ENCODE data around the gene NFKBIL1.
"Not testable (repeated sequence)": the region's sequence is repeated elsewhere in the genome, so short reads cannot be mapped to it uniquely, and the experiment has no call there.

GRCh38 chr6:31551371-31551770 lies 4.0 kb downstream of the NFKBIL1 start:
- TF ChIP-seq CTCF (IDR thresholded peaks at IDR 0.05; ENCODE audit: low read depth, low read length, missing input control) (peak; percentile 40), RAD21 (IDR thresholded peaks at IDR 0.05) (peak; percentile 75 to 81)
- TF ChIP-seq REST (IDR thresholded peaks at IDR 0.05); EGR1 (IDR thresholded peaks at IDR 0.05; ENCODE audit: low read depth in 2 of 2); TAF1 (conservative IDR thresholded peaks at IDR 0.05): not testable (repeated sequence)

Measured in liver (tissue), 3 donors.